ENCODE data around the gene OGFOD3.

GRCh38 chr17:82412535-82413520 lies 5.6 kb downstream of the OGFOD3 start:
- TF ChIP-seq CTCF (IDR thresholded peaks at IDR 0.05) (no peak), POLR2A (IDR thresholded peaks at IDR 0.05) (no peak)
